ENCODE data around the gene RBM20.
"Not testable (repeated sequence)": the region's sequence is repeated elsewhere in the genome, so short reads cannot be mapped to it uniquely, and the experiment has no call there.

RBM20 gene

DNA sequence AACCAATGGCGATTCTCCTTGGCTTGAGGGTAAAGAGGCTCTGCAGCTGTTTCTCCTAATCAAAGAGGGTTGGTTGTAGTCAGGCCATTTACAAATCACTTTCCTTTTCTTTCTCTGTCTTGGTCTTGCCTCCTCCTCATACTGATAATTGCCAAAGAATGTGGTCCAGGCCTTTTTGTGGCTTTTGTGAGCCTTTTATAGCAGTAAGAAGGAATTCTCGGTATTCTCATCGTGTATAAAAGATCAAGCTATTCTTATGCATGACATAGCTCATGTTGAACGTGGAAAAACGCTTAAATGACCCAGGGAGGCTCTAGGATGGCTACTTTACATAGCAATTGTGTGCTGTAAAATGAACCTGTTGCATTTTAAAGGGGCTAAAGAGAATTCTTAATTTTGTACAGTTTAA lies 62.6 kb downstream of the RBM20 start:
- peak; percentile 90 for DNase-seq

DNA sequence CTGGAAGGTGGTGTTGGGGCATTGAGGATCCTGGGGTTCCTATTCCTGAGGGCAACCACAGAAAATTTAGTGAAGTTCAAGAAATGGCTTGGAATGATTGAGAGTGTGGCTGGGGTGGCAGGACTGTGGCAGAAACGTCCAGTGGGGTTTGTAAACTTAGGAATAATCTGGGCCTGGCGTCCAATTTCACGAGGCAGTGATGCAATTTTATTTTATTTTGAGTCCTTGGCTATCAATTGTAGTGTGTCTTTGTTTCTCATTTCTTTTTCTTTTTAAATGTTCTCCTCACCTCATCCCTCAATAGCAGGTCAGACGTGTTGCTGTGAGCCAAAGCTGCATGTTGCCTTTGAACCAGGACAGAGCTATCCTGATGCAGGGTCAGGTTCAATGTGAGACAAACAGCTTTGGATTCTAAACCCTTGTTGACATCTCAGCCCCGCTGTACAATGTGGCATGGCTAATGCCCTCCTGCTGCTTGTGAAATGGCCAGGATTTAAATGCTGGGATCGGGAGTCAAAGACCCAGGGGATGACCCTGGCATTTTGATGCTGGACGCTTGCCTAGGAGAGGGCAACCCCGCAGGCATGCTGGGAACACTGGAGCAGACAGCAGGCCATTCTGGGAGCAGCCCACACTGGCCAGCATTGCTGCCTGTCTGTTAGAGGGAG lies 64.8 kb downstream of the RBM20 start:
- no peak for DNase-seq

DNA sequence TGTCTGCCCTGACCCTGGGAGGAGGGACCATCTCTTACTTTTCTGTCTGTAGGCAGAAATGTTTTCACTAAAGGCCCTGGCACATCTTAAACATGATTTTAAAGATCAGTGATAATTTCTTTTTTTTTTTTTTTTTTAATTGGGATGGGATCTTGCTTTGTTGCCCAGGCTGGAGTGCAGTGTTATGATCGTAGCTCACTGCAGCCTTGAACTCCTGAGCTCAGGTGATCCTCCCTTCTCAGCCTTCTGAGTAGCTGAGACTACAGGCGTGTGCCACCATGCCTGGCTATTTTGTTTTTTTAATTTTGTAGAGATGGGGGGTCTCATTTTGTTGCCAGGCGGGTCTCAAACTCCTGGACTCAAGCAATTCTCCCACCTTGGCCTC lies 65.3 kb downstream of the RBM20 start:
- no peak for DNase-seq

DNA sequence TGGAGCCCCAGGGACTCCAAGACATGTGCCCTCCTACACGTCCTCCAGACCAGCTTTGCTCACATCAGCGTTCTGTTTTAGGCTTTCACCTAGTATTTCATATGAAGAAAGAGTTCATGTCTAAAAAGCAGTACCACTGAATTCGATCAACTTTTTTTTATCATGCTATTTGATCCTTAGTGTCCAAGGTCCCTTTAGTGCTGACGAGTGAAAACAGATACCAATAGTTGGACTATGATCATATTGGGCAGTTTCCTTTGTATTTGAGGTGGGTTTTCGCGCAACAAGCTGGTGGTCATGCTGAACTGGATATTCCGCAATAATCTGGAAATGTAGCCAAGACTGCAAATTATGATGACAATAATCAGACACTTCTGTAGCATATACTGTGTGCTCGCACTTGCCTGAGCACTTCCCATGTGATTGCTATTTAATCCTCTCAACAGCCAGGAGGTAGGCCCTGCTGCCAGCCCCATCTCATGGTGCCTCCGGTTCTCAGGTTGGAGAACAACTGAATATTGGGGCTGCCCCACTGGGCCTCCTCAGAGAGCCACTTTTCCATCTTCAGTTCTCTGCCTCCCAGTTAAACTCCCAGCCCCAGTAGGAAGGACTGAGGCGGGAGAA lies 65.9 kb downstream of the RBM20 start:
- no peak for DNase-seq

DNA sequence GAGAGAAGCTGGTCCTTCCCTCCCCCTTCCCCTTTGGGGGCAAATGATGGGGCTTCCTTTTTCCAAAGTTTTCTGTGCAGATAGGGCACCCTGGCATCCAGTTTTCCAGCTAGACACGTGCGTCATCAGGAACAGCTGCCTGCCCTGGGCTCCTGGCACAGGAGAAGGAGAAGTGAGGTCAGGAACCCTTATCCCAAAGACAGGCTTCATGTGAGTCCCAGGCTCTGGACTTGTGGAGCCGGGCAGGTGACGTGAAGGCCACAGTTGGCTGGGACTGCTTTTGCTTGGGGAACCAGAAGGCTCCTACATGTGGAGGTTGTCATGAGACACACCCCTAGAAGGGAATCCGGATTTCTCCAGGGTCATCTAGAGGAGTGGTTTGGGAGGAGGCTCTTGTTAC lies 66.5 kb downstream of the RBM20 start:
- DNase-seq = no peak

DNA sequence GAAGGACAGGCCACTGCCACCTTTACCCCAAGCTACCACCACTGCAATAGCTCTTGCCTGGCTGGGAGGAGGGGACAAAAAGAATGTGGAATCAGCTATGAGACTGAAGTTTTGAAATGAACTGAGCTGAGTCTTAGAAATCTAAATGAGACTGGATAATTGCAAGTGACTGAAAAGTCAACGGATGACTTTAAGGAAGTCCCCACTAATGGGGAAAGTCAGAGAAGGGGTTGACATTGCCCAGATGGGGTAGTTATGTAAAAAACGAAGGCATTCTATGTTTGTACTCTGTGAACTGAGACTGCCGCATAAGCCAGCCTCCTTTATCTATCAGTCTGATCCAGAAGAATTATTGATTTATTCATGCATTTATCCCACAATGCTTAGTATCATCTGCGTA lies 67.2 kb downstream of the RBM20 start:
- no peak for DNase-seq

DNA sequence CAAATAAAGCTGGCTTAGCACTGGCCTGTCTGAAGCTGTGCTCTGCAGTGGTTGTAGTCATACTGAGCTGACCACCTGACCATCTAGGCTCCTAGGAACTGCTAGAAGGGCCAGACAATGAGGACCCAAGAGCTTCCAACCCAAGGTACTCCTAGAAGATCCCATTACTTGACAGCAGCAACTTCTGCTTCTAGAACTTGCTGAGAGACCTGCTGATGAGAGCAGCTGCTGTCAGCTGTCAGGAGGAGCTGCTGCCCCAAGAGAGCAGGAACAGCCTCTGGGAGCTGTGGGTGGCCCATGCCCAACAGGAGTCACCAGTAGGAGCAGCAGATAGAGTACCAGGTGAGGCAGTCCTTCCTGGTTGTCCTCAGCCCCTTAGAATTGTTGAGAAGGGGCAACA lies 70.2 kb downstream of the RBM20 start:
- no peak for DNase-seq

DNA sequence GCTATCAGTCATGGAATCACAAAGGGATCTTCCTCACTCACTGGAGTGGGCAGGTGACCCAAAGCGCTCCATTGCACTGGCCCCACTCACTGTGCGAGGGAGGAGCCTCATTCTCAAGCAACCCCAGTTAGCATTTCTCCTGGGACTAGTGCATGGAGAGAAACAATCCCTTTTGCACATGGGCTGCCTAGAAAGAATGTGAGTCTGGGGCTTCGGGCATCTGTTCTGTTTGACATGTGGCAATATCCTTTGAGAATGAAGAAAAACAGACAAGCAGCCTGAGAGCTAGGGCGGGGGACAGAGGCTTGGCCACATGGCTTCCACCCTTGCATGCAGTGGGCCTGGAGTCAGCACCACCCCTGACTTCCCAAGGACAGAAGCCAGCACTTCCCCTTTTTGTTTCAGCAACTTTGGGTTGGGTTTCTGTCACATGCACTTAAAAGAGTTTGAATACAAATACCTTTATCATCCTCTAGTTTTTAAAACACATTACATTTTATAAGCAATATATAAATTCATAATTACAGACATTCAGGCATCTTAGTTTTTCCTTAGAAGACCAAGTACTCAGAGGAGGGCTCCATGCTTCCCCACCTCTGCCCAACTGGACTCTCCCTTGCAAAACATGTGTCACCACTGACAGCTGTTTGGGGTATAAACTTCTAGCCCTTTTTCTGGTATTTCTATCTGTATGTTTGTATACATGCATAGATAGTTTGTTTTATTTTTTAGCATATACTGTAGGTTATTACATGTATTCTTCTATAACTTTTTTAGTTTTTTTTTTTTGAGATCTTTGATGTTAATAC lies 73.8 kb downstream of the RBM20 start:
- no peak for DNase-seq

DNA sequence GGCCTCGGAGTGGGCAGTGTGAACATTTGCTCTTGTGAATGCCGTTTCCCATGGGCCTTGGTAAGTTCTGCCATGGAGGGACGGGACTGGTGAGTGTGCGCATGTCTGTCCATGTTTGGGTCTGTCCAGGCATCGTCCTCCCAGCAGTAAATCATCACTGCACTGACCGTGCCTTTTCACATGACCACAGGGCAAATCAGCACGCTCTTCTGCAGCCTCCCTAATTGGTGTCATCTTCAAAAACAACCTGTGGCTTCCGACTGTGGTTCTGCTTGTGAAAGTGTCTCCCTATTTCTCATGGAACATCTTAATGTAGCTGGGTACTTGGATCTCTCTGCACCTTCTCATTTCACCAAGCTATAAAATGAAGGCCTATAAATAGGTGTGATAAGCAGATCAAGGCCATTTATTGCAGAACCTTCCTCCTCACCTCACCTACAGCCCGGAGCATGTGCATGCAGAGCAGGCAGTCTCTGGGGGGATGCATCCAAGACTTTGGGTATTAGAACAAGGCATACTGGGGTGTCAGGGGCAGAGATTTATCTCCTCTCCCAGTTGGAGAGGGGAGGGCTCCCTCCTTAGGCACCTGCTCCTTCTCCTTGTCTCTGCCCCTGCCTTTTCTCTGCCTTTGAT lies 77.4 kb downstream of the RBM20 start:
- no peak for DNase-seq

DNA sequence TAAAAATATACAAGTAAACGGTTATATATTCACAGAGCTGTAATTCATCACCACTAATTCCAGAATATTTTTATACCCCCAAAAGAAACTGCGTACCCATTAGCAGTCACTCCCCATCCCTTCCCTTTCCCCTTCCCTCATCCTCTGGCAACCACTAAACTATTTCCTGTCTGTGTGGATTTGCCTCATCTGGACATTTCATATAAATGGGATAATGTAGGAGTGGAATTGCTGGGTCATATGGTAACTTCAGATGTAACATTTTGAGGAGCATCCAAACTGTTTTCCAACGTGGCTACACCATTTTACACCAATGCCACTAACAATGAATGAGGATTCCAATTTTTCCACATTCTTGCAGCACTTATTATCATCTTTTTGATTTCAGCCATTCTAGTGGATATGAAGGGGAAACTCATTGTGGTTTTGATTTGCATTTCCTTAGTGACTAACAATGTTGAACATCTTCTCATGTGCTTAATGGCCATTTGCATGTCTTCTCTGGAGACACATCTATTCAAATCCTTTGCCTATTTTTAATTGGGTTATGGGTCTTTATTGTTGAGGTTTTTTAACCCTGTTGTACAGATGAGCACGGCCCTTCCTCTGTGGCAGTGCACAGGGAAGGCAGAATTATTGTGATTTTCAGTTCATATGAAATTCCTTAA lies 79.2 kb downstream of the RBM20 start:
- no peak for DNase-seq

DNA sequence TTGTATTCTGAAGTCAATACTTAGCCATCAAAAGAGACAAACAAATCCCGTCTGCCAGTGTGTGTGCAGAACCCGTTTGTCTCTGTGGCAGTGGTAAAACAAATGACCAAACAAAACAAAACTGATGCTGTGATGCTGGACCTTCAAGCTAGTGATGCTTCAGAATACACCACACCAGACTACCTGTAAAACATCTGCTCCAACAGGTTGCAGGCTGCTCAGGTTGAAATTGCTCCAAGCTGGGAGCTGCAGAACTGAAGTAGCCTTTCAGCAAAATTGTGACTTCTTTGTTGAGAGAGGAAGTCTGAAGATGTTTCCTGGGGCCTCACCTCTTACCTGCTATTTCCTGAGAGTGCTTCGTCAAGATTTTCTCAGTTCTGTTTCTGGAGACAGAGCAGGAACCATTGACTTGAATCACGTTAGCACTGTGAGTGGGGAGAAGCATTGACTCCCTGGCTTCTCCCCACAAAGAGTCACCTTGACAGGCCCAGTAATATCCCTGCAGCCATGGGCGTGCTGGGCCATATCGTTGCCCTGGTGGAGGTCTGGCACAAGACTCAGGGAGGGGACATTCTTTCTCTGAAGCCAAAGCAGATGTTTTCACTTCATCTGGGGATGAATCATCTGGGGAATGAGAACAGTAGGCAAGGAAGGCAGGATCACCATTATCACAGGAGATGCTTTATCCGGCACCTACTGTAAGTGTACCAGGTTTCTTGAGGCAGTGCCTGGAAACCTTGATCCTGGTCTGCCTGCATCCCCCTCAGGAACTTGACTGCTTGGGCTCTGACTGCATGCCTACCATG lies 80.2 kb downstream of the RBM20 start:
- no peak for DNase-seq

DNA sequence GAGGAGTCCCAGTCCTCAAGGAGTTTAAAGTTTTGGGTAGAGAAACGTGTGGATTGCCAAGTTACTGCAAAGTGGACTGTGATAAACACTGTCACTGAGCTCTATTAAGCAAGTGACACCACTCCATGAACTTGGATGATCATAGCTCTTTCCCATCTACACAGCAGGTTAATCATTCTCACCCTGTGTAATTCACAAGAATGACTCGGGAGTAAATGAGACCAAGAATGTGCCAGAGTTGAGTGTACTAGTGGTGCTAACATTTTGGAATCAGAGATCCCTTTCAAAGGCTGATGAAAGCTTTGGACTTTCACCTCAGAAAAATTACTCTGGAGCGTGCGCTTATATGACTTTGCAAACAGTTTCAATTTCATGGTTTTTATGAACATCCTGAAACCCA lies 80.8 kb downstream of the RBM20 start:
- DNase-seq = no peak

DNA sequence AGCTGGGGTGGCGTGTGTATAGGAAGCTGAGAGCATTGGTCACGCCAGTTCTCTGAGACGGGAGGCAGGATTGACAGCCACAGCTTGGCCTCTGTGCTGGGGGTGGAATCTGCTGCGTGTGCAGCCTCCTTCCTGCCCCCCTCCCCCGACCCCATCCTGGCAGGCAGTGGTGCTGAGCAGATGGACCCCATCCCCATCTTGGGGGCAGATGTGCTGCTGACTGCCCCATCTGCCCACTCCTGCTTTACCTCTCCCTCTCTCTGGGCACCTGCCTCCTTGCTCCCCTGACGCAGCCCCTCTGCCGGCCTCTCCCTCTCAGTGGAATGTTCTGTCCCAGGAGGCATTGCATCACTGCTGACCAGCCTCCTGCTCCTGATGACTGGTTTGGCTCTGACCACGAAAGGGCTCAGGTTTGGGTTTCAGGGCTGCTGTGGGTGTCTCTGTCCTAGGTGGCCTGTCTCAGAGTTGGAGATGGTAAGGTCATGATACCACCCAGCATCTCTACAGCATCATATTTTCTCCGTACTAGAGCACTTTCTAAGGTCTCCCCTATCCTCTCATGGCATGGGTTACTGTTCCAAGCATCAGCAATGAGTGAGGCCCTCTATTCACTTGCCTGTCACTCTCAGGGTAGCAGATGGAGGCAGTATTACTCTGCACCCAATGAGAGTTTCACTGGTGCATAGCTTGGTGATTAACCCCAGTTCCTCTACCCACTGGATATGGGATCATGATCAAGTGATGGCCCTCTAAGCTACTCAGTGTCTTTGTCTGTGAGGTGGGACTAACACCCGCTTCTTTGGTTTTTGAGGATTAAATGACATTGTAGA lies 81.9 kb downstream of the RBM20 start:
- DNase-seq = peak; percentile 6

DNA sequence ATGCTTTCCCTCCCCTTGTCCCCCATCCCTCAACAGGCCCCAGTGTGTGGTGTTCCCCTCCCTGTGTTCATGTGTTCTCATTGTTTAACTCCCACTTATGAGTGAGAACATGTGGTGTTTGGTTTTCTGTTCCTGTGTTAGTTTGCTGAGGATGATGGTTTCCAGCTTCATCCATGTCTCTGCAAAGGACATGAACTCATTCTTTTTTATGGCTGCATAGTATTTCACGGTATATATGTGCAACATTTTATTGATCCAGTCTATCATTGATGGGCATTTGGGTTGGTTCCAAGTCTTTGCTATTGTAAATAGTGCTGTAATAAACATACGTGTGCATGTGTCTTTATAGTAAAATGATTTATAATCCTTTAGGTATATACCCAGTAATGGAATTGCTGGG lies 83.6 kb downstream of the RBM20 start:
- DNase-seq = not testable (repeated sequence)

DNA sequence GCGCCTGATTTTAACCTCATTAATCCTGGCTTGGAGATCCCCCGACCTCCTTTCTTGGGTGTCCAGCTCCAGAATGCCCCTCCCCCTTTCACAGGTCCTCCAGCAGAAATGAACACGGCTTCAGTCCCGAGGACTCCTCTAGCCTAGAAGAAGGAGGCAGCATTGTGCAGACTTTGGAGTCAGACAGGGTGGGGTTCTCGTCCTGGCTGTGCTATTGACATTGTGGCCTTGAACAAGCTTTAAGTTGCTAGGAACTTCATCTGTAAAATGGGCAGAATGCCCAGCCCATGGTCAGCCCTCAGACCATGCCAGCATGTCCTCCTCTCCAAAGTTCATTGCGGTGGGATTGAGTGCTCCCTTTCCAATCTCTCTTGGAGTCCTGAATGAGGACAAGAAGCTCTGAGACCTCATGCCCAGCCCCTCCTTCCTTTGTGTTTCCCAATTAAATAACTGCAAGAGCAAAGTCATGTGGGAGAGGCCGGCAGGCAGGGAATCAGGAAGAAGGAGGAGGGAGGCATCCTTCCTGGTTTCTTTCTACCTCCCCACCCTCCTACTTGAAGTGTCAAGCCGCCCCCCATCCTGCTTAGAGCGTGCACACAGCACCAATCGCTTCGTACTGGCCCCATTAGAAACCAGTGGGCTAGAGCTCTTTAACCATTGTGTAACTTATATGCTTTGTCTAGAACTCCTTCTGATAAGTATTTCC lies 86.4 kb downstream of the RBM20 start:
- no peak for DNase-seq

DNA sequence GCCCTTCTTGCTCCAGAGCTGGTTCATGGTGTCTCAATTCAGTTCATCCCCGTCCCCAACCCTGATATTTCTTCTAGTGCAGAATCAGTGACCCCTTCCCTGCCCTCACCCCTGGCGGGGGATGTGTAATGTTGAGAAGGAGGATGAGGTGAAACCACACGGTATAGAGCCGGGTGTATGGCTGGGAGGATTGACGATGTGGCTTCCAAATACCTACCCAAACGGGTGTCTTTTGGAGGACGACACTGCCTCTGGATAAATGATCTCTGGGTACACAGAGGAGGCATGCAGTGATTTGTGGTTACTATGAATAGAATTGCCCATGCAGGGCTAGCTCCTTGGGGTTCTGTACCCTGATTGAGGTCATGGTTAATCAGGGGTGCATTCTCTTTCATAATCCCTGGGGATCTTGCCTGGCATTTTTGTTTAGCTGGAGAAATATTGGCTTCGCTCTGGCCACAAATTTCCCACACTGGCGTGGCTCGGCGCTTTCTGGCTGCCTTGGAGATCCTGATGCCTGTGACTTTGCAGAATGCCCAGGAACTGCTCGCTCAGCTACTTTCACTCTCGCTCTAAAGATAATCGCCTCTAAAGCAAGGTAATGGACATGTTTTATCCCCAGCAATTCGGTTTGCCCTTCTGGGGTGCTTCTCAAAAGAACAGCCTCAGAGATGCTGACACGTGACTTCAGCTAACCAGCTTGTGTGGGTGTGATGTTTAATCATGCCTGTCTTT lies 89.2 kb downstream of the RBM20 start:
- DNase-seq = peak; percentile 54

DNA sequence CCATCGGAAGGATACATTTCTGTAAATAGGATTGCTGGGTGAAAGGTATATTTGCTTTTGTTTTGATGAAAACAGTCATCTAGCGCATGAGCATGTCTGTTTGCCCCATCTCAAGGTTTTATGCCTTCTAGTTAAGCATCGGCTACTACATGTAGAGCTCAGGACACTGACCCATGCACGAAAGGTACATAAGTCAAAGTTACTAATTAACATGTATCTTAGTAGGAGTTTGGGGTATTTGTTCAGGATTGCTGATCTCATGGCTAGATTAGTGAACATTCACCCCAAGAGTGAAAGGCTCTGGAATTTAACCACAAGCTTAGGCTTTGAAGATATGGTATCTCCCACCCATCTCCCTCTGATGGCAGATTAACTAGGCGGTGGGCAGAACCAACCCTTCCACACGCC lies 91.5 kb downstream of the RBM20 start:
- DNase-seq = peak; percentile 68

DNA sequence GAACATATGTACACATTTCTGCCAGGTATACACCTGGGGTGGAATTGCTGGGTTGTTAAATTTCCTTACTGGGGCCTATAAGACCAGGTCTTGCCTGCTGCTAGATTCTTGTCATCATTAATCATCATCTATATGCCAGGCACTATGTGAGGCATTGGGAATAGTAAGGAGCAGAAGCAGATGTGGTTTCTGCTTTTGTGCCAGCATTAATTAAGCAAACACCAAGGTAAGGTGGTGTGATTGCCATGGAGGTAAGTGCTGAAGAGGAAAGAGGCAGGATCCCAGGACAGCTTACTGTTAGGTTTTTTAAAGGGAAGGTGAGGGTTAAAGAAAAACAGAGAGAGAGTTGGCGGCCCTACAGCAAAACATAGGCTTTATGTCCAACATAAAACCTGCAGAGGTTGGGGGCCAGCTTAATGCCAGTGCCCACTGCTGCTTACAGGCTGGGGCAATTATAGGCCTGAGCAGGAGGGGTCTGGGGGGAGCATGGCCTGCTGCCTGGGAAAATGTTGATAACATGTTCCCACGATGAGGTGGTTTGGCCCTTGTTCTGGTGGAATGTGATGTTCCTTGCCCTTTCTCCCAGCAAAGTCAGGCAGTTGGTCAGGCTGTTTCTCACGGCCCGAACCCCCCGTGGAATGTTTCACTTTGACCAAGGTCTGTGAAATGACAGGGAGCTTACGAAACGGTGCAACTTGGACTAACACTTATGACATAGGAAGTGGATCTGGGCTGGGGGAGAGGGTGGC lies 93.9 kb downstream of the RBM20 start:
- peak; percentile 27 for DNase-seq

DNA sequence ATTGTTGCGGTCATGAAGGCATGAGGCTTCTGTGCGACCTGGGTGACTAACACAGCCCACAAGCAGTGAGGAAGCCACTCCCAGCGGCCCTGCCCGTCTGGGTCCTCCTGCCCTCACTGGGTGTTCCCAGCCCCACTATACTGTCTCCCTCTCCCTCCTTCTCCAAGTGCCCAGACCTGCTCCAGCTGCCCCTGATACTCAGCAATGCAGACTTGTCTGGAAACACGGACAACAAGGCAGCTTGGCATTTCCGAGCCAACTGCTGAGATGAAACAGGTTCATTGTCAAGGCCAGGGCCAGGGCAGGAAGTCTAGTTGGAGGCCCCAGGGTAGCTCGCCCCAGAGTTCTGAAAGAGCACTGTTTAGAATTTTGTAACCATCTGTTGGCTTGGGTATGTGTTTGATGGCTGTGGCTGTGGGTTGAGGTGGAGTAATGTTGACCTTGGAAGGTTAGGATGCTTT lies 95.7 kb downstream of the RBM20 start:
- DNase-seq = no peak

All from kidney glomerular epithelial cell (primary cell).